HS-27A (cell line): Measurements from ENCODE around the gene ANKS1A.
A peak's percentile ranks its signal among the peaks of the same experiment; 100 is the strongest.

Experiments used
- DNase-seq: peaks from one replicate; pipeline ENCODE4 v3.0.0-alpha.2; 2012; ENCODE audit warnings: low read depth, missing footprints

Gene ANKS1A

DNA sequence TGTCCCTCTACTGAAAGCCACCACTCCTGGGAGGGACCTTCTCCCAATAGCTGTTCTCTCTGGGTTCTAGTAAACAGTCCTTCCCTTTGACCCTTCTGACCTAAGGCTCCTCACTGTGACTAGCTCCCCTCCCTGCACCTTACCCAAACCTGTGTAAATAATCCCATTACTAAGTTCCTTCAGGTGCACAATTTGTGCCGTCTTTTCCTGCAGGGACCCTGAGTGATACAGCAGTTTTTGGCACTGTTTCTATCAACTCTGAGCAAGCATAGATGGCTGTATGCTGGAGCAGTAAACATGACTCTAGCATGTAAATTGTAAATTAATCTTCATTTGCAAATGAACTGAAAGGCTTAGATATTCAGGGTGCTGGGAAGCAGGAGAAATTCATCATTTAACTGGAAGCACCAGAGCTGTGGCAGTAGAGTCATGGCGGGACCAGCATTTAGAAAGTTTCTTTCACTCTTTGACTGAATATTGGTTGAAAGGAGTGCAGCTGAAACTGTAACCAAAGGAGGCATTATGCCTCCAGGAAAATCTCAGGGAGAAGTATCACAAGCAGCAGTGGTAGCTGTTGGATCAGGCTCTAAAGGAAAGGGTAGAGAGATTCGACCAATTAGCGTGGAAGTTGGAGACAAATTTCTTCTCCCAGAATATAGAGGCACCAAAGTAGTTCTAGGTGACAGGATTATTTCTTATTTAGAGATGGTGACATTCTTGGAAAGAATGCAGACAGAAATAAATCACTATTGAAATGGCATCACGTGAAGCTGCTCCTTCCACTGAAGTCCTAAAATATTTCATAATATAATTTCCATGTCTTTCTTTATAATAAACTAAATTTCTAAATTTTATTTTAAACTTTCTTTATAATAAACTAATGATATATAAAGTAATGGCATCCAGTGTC, 134.3 kb downstream of the ANKS1A start:
- no peak for DNase-seq

DNA sequence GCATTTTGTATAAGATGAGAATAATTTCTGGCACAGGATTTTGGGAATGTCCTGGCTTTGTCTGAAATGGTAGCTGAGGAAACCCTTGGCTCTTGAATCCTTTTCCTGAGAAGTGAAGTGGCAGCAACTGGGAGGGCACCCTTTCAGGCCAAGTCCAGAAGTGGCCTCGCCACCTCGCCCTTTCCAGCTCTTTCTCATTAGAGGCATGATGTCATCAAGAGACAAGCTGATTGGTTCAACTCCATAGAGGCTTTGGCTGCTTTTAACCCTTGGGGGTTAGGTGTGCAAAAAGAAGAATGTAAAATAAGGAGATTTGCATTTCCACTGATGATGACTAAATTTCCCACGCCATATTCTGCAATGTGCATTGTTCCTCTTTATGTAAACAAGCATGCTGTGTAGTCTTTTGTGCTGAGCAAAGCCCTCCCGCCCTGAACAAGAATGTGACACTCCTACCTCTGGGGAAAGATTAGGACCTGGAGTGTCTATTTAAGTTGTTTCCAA, 135.5 kb downstream of the ANKS1A start:
- peak; percentile 14 for DNase-seq

DNA sequence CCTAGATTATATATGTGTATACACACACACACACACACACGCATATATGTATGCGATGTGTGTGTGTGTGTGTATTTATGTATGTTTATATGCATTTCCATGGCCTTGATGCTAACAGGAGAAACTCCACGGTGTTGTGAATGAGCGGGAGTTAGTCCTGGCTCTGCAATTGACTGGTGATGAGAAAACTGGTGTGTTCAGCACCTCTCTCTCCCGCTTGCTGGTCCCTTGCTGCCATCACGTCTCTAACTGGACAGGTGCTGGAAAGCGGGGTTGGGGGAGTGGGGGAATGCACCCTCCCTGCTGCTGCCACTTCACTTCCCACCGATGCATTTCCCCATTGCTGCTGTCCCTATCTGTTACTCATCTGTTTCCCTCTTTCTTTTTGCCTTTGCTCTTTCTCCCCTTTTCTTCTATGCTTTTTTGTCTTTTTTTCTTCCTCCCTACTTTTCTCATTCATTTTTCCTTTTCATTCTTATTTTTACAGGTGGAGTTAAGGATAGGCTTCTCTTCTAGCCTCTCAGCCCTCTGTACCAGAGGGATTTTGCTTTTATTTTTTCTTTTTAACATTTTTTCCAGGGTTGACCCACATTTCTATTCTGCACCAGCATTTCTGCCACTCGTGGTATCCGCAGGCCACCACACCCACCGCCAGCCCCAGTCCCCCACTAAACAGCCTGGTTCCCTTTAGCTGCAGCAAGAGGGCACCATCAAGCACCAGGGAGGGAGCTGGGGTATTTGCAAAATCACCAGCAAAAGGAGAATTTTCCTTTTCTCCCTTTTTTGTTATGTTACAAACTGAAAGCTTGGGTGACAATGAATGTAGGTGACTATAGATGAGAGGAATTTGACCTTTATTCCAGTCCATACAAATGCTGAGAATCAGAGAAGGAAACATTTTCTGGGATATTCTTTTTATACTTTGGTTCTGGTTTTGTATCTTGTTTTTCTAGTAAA, 136.5 kb downstream of the ANKS1A start:
- no peak for DNase-seq

- DNase-seq: no peak
Observed at GRCh38 chr6:35026434-35027222, 137.6 kb downstream of the ANKS1A start.

GRCh38 chr6:35027807-35028206, 138.8 kb downstream of the ANKS1A start:
- DNase-seq: no peak

GRCh38 chr6:35028781-35029769, 140.0 kb downstream of the ANKS1A start:
- no peak for DNase-seq

GRCh38 chr6:35030099-35030498, 141.0 kb downstream of the ANKS1A start:
- no peak for DNase-seq

DNA sequence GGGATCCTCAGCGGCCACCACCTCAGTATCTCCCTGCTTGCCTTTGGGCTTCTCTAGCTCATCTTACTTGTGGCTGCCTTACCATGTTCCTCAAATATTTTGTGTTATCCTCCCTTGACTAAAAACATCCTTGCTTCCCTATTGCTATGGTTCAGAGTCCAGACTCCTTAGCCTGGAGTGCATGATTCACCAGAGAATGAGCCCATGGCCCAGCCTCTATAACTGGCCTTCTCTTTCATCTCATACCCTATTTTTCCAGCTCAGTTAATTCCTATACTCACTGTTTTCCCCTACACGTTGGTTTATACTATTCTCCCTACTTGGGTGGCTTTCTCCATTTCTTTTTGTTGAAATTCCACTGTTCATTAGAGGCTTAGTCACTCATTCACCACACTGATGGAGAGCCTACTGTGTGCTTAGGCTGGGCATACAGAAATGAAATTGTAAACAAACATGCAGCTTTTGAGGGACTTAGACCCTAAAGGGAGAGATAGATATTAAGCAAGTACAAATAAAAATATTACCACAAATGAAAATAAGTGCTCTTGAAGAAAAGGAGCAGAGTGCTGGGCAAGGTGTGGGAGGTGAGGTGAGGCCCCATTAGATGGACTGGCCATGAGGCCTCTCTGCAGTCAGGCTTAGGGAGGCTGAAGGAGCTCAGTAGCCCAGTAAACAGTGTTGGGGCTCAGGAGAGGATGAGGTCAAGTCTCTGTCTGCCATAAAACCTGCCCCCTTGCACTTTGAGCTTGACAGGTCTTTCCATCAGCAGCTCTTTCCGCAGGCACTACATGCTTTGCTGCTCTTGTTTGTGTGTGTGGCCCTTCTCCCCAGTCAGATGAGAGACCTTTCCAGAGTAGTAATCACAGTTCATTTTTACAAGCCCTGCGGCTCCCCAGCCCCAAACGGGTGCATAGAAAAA, 142.8 kb downstream of the ANKS1A start:
- DNase-seq: no peak

- no peak for DNase-seq
Observed at GRCh38 chr6:35033683-35034082, 144.6 kb downstream of the ANKS1A start.

DNA sequence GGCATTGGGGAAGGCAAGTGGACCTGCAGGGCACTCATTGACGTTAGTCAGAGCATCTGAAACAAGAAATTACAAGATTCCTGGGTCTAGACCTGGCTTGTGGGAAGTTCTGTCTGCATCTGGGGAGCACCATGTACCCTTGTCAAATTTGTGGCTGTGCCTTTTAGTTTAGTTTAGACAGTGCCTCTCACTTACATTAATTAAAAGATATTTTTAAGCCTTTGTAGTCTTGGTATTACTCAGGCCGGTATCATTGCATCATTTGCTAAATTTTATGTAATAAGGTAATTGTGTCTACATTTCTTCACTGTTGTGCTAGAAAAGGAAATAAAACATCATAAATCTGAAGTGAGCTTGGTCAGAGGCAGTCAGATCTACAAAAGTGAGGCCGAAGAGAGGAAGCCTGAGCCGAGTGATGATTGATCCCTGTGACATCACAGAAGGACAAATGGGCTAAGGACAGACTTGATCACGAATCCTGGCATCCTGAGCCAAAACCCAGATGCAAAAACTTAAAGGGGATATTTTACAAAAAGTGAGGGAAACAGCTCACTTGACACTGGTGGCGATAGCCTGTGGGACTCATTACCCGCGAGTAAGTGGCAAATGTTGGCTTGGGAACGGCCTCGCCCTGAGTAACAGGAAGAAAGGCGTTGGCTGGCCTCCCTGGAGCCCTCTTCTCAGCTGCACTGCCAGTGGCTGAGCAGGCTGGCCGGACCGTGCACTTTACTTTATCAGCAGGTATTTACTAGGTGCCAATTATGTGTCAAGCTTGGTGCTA, 145.5 kb downstream of the ANKS1A start:
- no peak for DNase-seq

DNA sequence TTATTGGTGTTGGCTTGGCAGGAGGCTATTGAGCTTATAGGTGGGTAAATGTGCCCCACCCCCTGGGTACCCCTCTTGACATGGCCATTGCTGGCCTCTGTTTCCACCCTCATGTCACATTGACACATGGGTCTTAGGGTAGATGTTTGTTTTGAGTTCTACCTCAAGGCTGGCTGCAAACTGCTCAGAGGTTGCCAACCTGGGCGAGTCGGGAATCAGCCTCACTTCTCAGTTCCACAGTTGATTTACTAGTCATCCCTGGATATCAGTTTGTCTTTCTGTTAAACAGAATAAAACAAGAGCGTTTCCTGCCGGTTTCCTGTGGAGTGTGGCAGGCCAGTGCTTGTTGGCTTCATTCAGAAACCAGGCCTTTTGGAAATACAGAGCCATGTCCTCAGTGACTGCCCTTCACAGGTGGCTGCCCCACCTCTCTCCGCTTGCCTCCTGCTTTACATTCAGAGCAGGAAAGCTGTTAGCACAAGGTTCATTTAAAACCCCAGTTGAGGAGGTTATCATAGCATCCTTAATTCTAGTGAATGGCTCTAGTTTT, 146.5 kb downstream of the ANKS1A start:
- DNase-seq: no peak

DNA sequence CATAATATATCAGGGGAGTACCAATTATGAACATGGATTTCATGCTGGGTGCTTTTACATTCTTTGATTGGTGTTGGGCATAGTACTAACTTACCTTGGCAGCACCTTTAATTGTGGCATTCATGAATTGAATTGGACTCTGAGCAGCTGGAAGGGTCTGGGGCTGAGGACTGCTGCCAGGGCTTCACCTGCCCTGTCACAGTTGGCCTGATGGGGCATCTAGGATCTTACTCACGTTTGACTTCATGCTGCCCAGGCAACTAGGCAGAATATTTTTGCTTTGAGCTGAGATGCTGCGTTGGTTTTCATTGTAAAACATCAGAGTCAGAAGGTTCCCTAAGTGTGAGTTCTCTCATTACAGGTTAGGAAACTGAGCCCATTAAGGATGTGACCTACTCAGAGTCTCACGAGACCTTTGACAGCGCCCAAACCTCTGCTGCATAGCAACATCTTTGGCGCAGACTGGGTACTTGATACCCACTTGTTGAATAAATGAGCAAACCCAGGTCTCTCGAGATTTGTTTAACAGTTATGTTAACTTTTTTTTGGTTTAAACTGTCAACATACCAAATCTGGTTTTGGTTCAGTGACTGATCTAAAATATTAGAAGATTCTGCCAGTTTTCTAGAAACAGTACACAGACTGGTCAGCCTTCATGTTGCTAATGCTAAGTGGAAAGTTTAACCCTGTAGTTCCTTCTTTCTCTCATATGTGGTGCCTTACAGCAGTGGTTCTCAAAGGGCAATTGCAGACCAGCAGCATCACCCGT, 147.2 kb downstream of the ANKS1A start:
- DNase-seq: no peak

- no peak for DNase-seq
Observed at GRCh38 chr6:35036828-35037663, 148.0 kb downstream of the ANKS1A start.

DNA sequence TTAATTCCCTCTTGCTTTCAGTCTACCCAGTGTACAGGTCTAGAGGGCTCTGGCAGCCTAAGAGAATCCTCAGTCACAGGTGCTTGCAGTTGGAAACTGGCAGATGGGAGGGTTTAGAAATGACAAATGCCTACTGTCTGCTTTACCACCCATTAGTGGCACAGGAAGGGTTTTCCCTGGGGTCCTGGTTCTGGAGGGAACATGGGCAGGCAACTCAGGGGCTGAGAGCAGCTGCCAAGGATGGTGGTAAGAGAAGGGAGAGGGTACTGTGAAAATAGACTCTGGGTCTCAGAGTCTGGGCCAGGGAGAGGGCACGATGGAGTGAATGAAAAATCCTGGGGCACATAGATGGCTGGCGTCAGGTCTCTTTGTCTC, 148.6 kb downstream of the ANKS1A start:
- DNase-seq: no peak

GRCh38 chr6:35038076-35038475, 149.0 kb downstream of the ANKS1A start:
- peak; percentile 40 for DNase-seq

- no peak for DNase-seq
Observed at GRCh38 chr6:35040398-35040797, 151.3 kb downstream of the ANKS1A start.
